GM21528 (cell line): ENCODE data around the gene CHRNB2.

Experiments
- ATAC-seq: cut with Tn5 transposase; IDR thresholded peaks from one replicate; pipeline ENCODE4 v1.9.1; 2021; ENCODE audit warnings: mild to moderate bottlenecking, moderate library complexity; ENCODE audit not compliant: unreplicated experiment, low FRiP score

CHRNB2 gene

GRCh38 chr1:154552036-154552435 lies 15.5 kb upstream of the CHRNB2 start:
- ATAC-seq = no peak

- ATAC-seq = no peak
Observed at GRCh38 chr1:154553056-154554030, 14.2 kb upstream of the CHRNB2 start.

- ATAC-seq = no peak
Observed at GRCh38 chr1:154556422-154556821, 11.2 kb upstream of the CHRNB2 start.

GRCh38 chr1:154557248-154557938 lies 10.2 kb upstream of the CHRNB2 start:
- no peak for ATAC-seq

GRCh38 chr1:154557939-154558719 lies 9.4 kb upstream of the CHRNB2 start, which contains the start of gene UBE2Q1:
Gene UBE2Q1, minus strand, starts transcription at chr1:154558662. Its CDS starts 109 bp downstream, at chr1:154558553.
- peak; percentile 21 for ATAC-seq

GRCh38 chr1:154558720-154559465 lies 8.7 kb upstream of the CHRNB2 start:
- peak; percentile 85 for ATAC-seq

- peak; percentile 43 for ATAC-seq
Observed at GRCh38 chr1:154559466-154560044, 8.0 kb upstream of the CHRNB2 start.

GRCh38 chr1:154565876-154566275 lies 1.7 kb upstream of the CHRNB2 start:
- no peak for ATAC-seq

- no peak for ATAC-seq
Observed at GRCh38 chr1:154568157-154568815, 708 bp downstream of the CHRNB2 start.

GRCh38 chr1:154571244-154571963 lies 3.8 kb downstream of the CHRNB2 start:
- no peak for ATAC-seq

GRCh38 chr1:154571964-154572288 lies 4.3 kb downstream of the CHRNB2 start:
- ATAC-seq = no peak

GRCh38 chr1:154572468-154573167 lies 5.0 kb downstream of the CHRNB2 start:
- ATAC-seq = no peak

GRCh38 chr1:154573168-154573510 lies 5.6 kb downstream of the CHRNB2 start:
- no peak for ATAC-seq

- ATAC-seq = no peak
Observed at GRCh38 chr1:154574716-154575115, 7.1 kb downstream of the CHRNB2 start.

GRCh38 chr1:154575147-154575927 lies 7.8 kb downstream of the CHRNB2 start:
- no peak for ATAC-seq

GRCh38 chr1:154575951-154576566 lies 8.5 kb downstream of the CHRNB2 start:
- ATAC-seq = no peak
